22Rv1 (cell line): Measurements from ENCODE around the gene TAAR6.

Experiments
- CTCF ChIP-seq: fragments of 450-650 bp; IDR thresholded peaks from 2 replicates; pipeline ENCODE4 v1.5.1; 2017; ENCODE audit warnings: mild to moderate bottlenecking
- ZFX ChIP-seq: fragments of 450-650 bp; IDR thresholded peaks from 2 replicates; pipeline ENCODE4 v1.6.1; 2017; ENCODE audit warnings: antibody characterized with exemption, borderline replicate concordance

- TF ChIP-seq ZFX (no peak), CTCF (no peak)
These were observed 46.6 kb downstream of the TAAR6 start for GRCh38 chr6:132616677-132617076.
